Measurements from ENCODE around the gene NDE1.
A peak's percentile ranks its signal among the peaks of the same experiment; 100 is the strongest.

Gene NDE1

DNA sequence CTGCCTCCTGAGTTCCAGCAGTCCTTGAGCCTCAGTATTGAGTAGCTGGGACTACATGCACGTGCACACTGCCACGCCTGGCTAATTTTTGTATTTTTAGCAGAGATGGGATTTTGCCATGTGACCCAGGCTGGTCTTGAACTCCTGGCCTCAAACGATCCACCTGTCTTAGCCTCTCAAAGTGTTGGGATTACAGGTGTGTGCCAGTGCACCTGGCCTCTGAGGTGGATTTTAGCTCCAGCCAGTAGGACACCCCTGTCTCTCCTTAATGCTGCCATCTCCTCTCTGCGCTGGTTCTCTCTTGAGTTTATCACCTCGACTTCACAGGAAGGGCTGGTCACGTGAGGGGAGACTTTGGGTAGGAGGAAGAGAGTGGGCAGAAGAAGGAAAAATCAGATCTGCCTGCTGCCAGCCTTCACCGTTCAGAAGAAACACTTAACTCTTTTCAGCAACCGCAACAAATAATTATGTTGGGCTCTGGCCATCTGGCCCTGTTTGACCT is 55.1 kb downstream of the NDE1 start:
- H3K4me3 ChIP-seq (ENCODE audit: control insufficient read depth, low read depth, low read length): no peak overlapping the region
- TF ChIP-seq, protein P1, sequence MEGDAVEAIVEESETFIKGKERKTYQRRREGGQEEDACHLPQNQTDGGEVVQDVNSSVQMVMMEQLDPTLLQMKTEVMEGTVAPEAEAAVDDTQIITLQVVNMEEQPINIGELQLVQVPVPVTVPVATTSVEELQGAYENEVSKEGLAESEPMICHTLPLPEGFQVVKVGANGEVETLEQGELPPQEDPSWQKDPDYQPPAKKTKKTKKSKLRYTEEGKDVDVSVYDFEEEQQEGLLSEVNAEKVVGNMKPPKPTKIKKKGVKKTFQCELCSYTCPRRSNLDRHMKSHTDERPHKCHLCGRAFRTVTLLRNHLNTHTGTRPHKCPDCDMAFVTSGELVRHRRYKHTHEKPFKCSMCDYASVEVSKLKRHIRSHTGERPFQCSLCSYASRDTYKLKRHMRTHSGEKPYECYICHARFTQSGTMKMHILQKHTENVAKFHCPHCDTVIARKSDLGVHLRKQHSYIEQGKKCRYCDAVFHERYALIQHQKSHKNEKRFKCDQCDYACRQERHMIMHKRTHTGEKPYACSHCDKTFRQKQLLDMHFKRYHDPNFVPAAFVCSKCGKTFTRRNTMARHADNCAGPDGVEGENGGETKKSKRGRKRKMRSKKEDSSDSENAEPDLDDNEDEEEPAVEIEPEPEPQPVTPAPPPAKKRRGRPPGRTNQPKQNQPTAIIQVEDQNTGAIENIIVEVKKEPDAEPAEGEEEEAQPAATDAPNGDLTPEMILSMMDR (conservative IDR thresholded peaks at IDR 0.05; ENCODE audit: control insufficient read depth, insufficient read depth, low read depth, low read length): no peak

DNA sequence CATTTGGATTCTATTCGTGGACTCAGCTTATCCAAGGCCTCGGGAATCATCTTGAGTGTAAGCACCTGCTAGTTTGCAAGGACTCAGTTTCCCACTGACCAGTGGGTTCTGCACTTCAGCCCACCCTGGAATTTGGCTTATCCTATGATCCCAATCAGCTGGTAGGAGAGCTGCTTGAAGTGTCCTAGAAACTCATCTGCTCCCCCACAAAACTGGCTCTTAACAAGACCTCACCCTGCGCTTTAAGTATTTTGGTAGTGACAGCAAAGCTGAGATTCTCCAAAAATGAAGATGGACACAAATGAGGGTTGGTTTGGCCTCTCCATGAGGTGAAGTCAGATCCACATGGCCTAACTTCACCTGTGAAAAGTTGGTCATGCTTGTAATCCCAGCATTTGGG is 57.3 kb downstream of the NDE1 start:
- no peak overlapping the region for H3K4me3 ChIP-seq (ENCODE audit: control insufficient read depth, low read depth, low read length)
- TF ChIP-seq, protein P1 (conservative IDR thresholded peaks at IDR 0.05; ENCODE audit: control insufficient read depth, insufficient read depth, low read depth, low read length): no peak
- no peak for DNase-seq (ENCODE audit: low read depth)

More for the DNA sequence above, 55.1 kb downstream of the NDE1 start:
- no peak for DNase-seq (ENCODE audit: low read depth)

DNA sequence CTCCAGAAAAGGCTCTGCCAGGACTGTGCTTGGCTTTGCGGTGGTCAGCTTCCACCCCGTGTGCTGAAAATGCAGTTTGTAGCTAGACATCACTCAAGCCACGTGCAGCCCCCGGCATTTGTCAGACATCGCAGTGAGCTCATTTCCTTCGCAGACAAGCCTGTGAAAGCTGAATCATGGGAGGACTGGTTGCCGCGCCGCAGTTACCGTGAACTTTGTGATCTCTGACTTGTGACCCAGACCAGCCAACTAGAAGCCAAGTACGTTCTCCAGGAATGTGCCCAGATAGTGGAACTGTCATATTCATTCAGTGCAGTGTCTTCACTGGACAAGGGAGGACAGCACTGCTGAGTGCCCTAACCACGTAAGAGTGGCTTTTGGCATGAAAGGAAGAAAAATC is 58.1 kb downstream of the NDE1 start:
- DNase-seq (ENCODE audit: low read depth): peak; percentile 25
- H3K4me3 ChIP-seq (ENCODE audit: control insufficient read depth, low read depth, low read length): no peak overlapping the region
- TF ChIP-seq, protein P1 (conservative IDR thresholded peaks at IDR 0.05; ENCODE audit: control insufficient read depth, insufficient read depth, low read depth, low read length): no peak

DNA sequence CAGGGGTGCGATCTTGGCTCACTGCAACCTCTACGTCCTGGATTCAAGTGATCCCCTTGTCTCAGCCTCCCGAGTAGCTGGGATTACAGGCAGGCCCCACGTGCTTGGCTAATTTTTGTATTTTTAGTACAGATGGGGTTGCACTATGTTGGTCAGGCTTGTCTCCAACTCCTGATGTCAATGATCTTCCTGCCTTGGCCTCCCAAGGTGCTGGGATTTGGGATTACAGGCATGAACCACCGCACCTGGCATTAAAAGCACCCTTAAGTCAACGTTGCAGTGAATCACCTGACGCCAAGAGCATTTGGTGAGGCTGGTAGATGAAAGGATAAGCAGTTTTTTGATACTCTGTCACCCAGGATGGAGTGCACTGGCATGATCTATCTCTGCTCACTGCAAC is 59.0 kb downstream of the NDE1 start:
- TF ChIP-seq, protein P1 (conservative IDR thresholded peaks at IDR 0.05; ENCODE audit: control insufficient read depth, insufficient read depth, low read depth, low read length): no peak
- no peak overlapping the region for H3K4me3 ChIP-seq (ENCODE audit: control insufficient read depth, low read depth, low read length)
- no peak for DNase-seq (ENCODE audit: low read depth)

DNA sequence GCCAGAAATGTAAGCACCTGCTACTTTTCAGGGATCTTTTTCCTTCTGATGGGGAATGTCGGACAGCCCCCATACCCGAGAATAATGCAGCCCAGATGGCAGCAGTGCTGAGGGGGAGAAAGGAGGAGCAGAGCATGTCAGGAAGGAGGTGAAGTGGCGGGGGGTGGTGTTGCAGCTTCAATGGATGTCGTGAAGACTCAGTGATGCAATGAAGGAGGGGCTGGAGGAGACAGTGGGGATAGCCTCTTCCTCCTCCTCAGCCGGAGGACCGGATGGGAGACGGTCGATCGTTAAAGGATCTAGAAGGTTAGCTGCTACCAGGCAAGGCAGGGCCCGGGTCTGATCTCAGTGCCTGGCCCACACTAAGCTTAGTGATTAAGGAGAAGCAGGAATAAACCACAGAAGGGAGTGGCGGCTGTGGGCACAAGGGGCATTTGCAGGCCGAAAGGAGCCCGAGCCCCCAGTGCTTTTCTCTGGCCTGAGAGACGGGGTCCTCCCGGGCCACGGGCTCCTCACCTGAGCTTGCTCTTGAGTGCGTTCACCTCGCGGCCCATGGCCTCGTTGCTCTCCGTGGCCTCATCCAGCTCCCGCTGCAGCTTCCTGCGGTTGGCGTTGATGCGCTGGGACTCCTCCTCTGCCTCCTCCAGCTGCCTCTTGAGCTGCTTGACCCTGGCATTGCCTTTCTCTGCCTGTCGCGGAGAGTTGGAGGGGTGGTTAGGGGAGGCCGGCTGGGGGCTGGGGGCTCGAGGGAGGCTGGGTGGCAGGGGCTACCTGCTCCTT is 64.5 kb downstream of the NDE1 start:
- TF ChIP-seq, protein P1 (conservative IDR thresholded peaks at IDR 0.05; ENCODE audit: control insufficient read depth, insufficient read depth, low read depth, low read length): no peak
- no peak overlapping the region for H3K4me3 ChIP-seq (ENCODE audit: control insufficient read depth, low read depth, low read length)
- no peak for DNase-seq (ENCODE audit: low read depth)

DNA sequence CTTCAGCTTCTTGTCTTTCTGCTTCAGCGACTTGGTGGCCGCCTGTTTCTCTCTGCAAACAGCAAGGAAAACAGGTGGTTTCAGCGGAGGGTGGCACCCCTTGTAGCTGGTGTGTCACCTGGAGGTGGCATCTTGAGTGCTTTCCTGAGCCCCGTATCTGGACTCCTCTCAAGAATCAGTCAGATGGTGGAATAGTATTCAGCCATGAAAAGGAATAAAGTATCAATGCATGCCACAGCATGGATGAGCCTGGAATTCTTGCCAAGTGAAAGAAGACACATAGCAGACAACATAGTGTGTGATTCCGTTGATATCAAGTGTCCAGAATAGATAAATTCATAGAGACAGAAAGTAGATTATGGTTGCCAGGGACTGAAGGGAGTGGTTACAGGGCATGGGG is 65.2 kb downstream of the NDE1 start:
- no peak for DNase-seq (ENCODE audit: low read depth)
- TF ChIP-seq, protein P1 (conservative IDR thresholded peaks at IDR 0.05; ENCODE audit: control insufficient read depth, insufficient read depth, low read depth, low read length): no peak
- H3K4me3 ChIP-seq (ENCODE audit: control insufficient read depth, low read depth, low read length): no peak overlapping the region

All from fibroblast of mammary gland (primary cell).